Stomach (tissue), 9 donors: Measurements from ENCODE around the gene UNC13B. TPM values are rescaled to one million over a fixed set of nuclear protein-coding genes. Genes with fewer than 3 reads are reported as not detected.
"Not testable (repeated sequence)": the region's sequence is repeated elsewhere in the genome, so short reads cannot be mapped to it uniquely, and the experiment has no call there.

ENCODE experiments used
- DNase-seq, 2 donors: peaks; one replicate each; pipeline versions ENCODE4 v3.0.0 to v3.0.0-alpha.2; 2013 to 2019
- H3K27ac ChIP-seq, 5 donors: fragments of 200-600 bp in 4 of 5; sonication (generic) in 4 of 5; one replicate each; pipeline ENCODE4 v1.5.1; 2013 to 2019; ENCODE audit warnings: mild to moderate bottlenecking in 1 of 5, moderate library complexity in 1 of 5
- H3K27me3 ChIP-seq, 3 donors: fragments of 200-600 bp; sonication (generic); one replicate each; pipeline ENCODE4 v1.5.1; 2017 to 2019; ENCODE audit warnings: mixed run types in 1 of 3
- H3K36me3 ChIP-seq, 4 donors: fragments of 200-600 bp; sonication (generic); 1 replicate in 3 of 4; 2 replicates in 1 of 4; pipeline ENCODE4 v1.5.1; 2016 to 2019
- H3K4me1 ChIP-seq, 4 donors: fragments of 200-600 bp; sonication (generic); one replicate each; pipeline ENCODE4 v1.5.1; 2016 to 2019
- H3K4me3 ChIP-seq, 4 donors: fragments of 200-600 bp; sonication (generic) in 3 of 4; one replicate each; pipeline ENCODE4 v1.5.1; 2016 to 2019; ENCODE audit warnings: mild to moderate bottlenecking in 1 of 4
- H3K9me3 ChIP-seq, 4 donors: fragments of 200-600 bp; sonication (generic); one replicate each; pipeline ENCODE4 v1.5.1; 2016 to 2019
- EP300 ChIP-seq: sonication (generic); formaldehyde crosslinking; IDR thresholded peaks from one replicate; pipeline ENCODE4 v1.6.1; 2017; ENCODE audit warnings: antibody characterized with exemption
- POLR2A ChIP-seq, 4 donors: fragments of 450-650 bp; IDR thresholded peaks; one replicate each; pipeline ENCODE4 v1.6.1; 2016; ENCODE audit warnings: antibody characterized with exemption in 4 of 4, control low read depth in 2 of 4, mild to moderate bottlenecking in 1 of 4, moderate library complexity in 1 of 4
- POLR2AphosphoS5 ChIP-seq, 3 donors: sonication (generic); formaldehyde crosslinking; IDR thresholded peaks; one replicate each; pipeline ENCODE4 v1.6.1; 2016; ENCODE audit warnings: antibody characterized with exemption in 3 of 3
- WGBS, 5 donors: extraction: QIAGEN DNeasy Blood & Tissue Kit in 3 of 5; methylation state at CpG; one replicate each; pipeline versions ENCODE4 v1.1.5 to v1.1.7; 2013 to 2018; 5-methylcytosine and 5-hydroxymethylcytosine counted together
- intact Hi-C: fragments of 100-400 bp; cut with DNase I; formaldehyde crosslinking; loops from one replicate; pipeline ENCODE4 v1.15.1; 2023; ENCODE audit warnings: low total_unique reads
- polyA plus RNA-seq, 3 donors: library from polyadenylated mRNA; stranded (reverse); fragments of 200-250 nt; gene quantifications; one replicate each; pipeline ENCODE4 v1.2.3, GENCODE V29; 2013
- total RNA-seq, 5 donors: library from RNA; depleted of rRNA; stranded (reverse); fragments of >200 nt; gene quantifications; one replicate each; pipeline versions ENCODE4 v1.1.0 to v1.2.3, GENCODE V29; 2014 to 2016
- TF ChIP-seq, protein P1 (sequence below), 7 experiments: fragments of 450-650 bp in 4 of 7; fragments of 200-600 bp in 3 of 7; sonication (generic) in 3 of 7; IDR thresholded peaks; one replicate each; pipeline ENCODE4 v1.5.1; 2016 to 2019; ENCODE audit warnings: antibody characterized with exemption in 7 of 7, control low read depth in 2 of 7, mild to moderate bottlenecking in 1 of 7
- donor health status: healthy with polysubstance abuse.
- donor health status: Bipolar disorder and iron deficiency.
- donor health status: healthy.

UNC13B gene
- total and polyA plus RNA-seq, 8 donors, result 8.9 to 68.7 (median 20.8) TPM

GRCh38 chr9:35135988-35136387 is 25.8 kb upstream of the UNC13B start:
- intact Hi-C loops, result no loop called here
- WGBS, 5 donors, result 76 to 91% (median 89%) methylated on average over 7 of the region's 7 CpGs
- Histone ChIP-seq H3K27me3 (no peaks in the 10 kb centered on the region), H3K4me3 (no peak overlapping the region), H3K4me1 (peaks cover 0 to 7% (median 1%) of the 10 kb centered on the region in 4 donors), H3K36me3 (no peaks in the 10 kb centered on the region), H3K9me3 (peaks cover 0 to 10% (median 4%) of the 10 kb centered on the region in 4 donors), H3K27ac (no peak overlapping the region)
- DNase-seq, result no peak
- TF ChIP-seq POLR2AphosphoS5 (IDR thresholded peaks at IDR 0.05) (no peak), POLR2A (IDR thresholded peaks at IDR 0.05) (no peak)

DNA sequence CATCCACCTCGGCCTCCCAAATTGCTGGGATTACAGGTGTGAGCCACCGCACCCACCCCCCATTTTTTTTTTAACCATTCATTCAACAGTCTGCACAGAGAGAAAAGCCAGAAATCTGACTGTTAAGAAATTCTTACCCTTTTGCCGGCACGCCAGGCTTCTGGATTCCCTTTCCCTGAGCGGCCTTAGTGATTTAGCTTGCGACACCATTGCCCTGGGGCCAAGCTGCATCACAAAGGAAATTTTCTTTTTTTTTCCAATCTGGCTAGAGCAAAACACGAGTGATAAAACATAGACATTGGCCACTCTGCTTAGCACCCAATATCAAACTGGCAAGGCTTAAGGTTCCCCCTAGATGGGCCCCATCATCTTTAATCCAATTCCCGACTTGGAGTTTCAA is 24.9 kb upstream of the UNC13B start:
- no peaks in the 10 kb centered on the region for H3K36me3 ChIP-seq
- intact Hi-C loops, result no loop called here
- WGBS, 5 donors, result 47 to 69% (median 52%) methylated on average over 8 of the region's 8 CpGs
- no peak overlapping the region for H3K27ac ChIP-seq
- TF ChIP-seq POLR2A (IDR thresholded peaks at IDR 0.05), result no peak
- no peak for TF ChIP-seq EP300
- TF ChIP-seq, protein P1, sequence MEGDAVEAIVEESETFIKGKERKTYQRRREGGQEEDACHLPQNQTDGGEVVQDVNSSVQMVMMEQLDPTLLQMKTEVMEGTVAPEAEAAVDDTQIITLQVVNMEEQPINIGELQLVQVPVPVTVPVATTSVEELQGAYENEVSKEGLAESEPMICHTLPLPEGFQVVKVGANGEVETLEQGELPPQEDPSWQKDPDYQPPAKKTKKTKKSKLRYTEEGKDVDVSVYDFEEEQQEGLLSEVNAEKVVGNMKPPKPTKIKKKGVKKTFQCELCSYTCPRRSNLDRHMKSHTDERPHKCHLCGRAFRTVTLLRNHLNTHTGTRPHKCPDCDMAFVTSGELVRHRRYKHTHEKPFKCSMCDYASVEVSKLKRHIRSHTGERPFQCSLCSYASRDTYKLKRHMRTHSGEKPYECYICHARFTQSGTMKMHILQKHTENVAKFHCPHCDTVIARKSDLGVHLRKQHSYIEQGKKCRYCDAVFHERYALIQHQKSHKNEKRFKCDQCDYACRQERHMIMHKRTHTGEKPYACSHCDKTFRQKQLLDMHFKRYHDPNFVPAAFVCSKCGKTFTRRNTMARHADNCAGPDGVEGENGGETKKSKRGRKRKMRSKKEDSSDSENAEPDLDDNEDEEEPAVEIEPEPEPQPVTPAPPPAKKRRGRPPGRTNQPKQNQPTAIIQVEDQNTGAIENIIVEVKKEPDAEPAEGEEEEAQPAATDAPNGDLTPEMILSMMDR (IDR thresholded peaks at IDR 0.05), result no peak
- TF ChIP-seq POLR2AphosphoS5 (IDR thresholded peaks at IDR 0.05), result no peak
- peaks cover 0 to 7% (median 1%) of the 10 kb centered on the region in 4 donors for H3K4me1 ChIP-seq
- DNase-seq, result no peak
- H3K9me3 ChIP-seq, result peaks cover 2 to 18% (median 12%) of the 10 kb centered on the region in 4 donors
- no peak overlapping the region for H3K4me3 ChIP-seq
- H3K27me3 ChIP-seq, result no peaks in the 10 kb centered on the region

GRCh38 chr9:35140093-35140492 is 21.7 kb upstream of the UNC13B start:
- WGBS, 5 donors, result 79 to 94% (median 92%) methylated on average over 2 of the region's 2 CpGs
- intact Hi-C loops, result no loop called here
- Histone ChIP-seq H3K36me3 (no peaks in the 10 kb centered on the region), H3K4me3 (no peak overlapping the region), H3K27me3 (no peaks in the 10 kb centered on the region), H3K27ac (no peak overlapping the region), H3K4me1 (peaks cover 0 to 3% (median 0%) of the 10 kb centered on the region in 4 donors), H3K9me3 (peaks cover 5 to 48% (median 29%) of the 10 kb centered on the region in 4 donors)
- TF ChIP-seq, protein P1 (IDR thresholded peaks at IDR 0.05), result no peak
- TF ChIP-seq EP300 (no peak), POLR2AphosphoS5 (IDR thresholded peaks at IDR 0.05) (no peak), POLR2A (IDR thresholded peaks at IDR 0.05) (no peak)
- no peak for DNase-seq

- DNase-seq, result no peak
- H3K27me3 ChIP-seq, result no peaks in the 10 kb centered on the region
- peaks cover 5 to 58% (median 33%) of the 10 kb centered on the region in 4 donors for H3K9me3 ChIP-seq
- H3K27ac ChIP-seq, result no peak overlapping the region
- no peaks in the 10 kb centered on the region for H3K36me3 ChIP-seq
- WGBS, 5 donors, result 82 to 95% (median 94%) methylated on average over 5 of the region's 5 CpGs
- H3K4me3 ChIP-seq, result no peak overlapping the region
- intact Hi-C loops, result no loop called here
- TF ChIP-seq EP300 (no peak), POLR2AphosphoS5 (IDR thresholded peaks at IDR 0.05) (no peak), POLR2A (IDR thresholded peaks at IDR 0.05) (no peak)
- TF ChIP-seq, protein P1 (IDR thresholded peaks at IDR 0.05), result no peak
- peaks cover 0 to 3% (median 0%) of the 10 kb centered on the region in 4 donors for H3K4me1 ChIP-seq
Measured at GRCh38 chr9:35142037-35142436, 19.8 kb upstream of the UNC13B start.

GRCh38 chr9:35147941-35148563 is 13.8 kb upstream of the UNC13B start:
- intact Hi-C loops, DNase-seq, H3K4me3 ChIP-seq, H3K36me3 ChIP-seq, H3K4me1 ChIP-seq, H3K27ac ChIP-seq, H3K27me3 ChIP-seq: not testable (repeated sequence)
- 69 to 85% (median 77%) methylated on average over 5 of the region's 5 CpGs for whole genome bisulfite sequencing, 5 donors
- H3K9me3 ChIP-seq, result peaks cover 9 to 63% (median 37%) of the 10 kb centered on the region in 4 donors
